Fibroblast of skin of scalp (primary cell): ENCODE data around the gene DAP.

Source experiments
- DNase-seq: peaks from one replicate; pipeline ENCODE4 v3.0.0-alpha.2; 2013

DAP gene

GRCh38 chr5:10708189-10708944 is 52.7 kb downstream of the DAP start:
- no peak for DNase-seq

GRCh38 chr5:10707198-10708142 is 53.6 kb downstream of the DAP start:
- peak; percentile 46 for DNase-seq

GRCh38 chr5:10706326-10706725 is 54.7 kb downstream of the DAP start:
- DNase-seq: no peak

GRCh38 chr5:10705747-10706146 is 55.3 kb downstream of the DAP start:
- DNase-seq: no peak

- DNase-seq: peak; percentile 42
Observed at GRCh38 chr5:10704949-10705621, 55.9 kb downstream of the DAP start.

GRCh38 chr5:10703676-10704075 is 57.4 kb downstream of the DAP start:
- DNase-seq: no peak

GRCh38 chr5:10702911-10703491 is 58.0 kb downstream of the DAP start:
- no peak for DNase-seq

- DNase-seq: peak; percentile 81
Observed at GRCh38 chr5:10702040-10702629, 58.9 kb downstream of the DAP start.

GRCh38 chr5:10701567-10702039 is 59.4 kb downstream of the DAP start:
- DNase-seq: peak; percentile 58

- no peak for DNase-seq
Observed at GRCh38 chr5:10700516-10700915, 60.5 kb downstream of the DAP start.

- DNase-seq: no peak
Observed at GRCh38 chr5:10699987-10700386, 61.0 kb downstream of the DAP start.

GRCh38 chr5:10699281-10699874 is 61.7 kb downstream of the DAP start:
- DNase-seq: no peak

- DNase-seq: peak; percentile 66
Observed at GRCh38 chr5:10695759-10696543, 65.1 kb downstream of the DAP start.

- peak; percentile 70 for DNase-seq
Observed at GRCh38 chr5:10695055-10695649, 65.9 kb downstream of the DAP start.

GRCh38 chr5:10691826-10692785 is 68.9 kb downstream of the DAP start:
- peak; percentile 94 for DNase-seq

- peak; percentile 35 for DNase-seq
Observed at GRCh38 chr5:10690460-10691440, 70.3 kb downstream of the DAP start.

- DNase-seq: peak; percentile 63
Observed at GRCh38 chr5:10689391-10690081, 71.5 kb downstream of the DAP start.
